ENCODE results near the gene RTCA. TPM values are rescaled to one million over a fixed set of nuclear protein-coding genes. Genes with fewer than 3 reads are reported as not detected.
"Not testable (repeated sequence)": the region's sequence is repeated elsewhere in the genome, so short reads cannot be mapped to it uniquely, and the experiment has no call there.

Gene RTCA
- polyA plus RNA-seq, 6 donors from 2014 or later, result 11.1 to 21.8 (median 16.0) TPM

DNA sequence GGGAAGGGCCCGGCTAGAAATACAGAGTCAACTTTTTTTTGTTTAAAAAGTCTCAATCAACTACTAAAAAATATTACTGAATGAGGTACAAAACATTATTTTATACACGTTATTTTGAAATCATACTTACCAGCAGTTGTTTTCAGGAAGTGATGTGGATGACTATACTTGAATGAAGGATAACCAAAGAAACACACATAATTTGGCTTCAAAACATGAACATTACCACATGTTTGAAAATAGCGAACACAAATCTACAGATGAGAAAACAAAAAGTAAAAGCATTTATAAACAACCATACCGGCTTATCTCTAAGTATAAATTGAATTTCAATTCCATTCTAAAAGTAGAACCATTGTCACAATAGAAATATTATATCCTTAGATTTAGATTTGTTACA, 25.4 kb upstream of the RTCA start:
- DNase-seq (no peak), ATAC-seq (ENCODE audit: low read depth in 2 of 2) (no peak)
- H3K27me3 Mint-ChIP-seq, result no peaks in the 10 kb centered on the region
- no peak overlapping the region for H3K27ac Mint-ChIP-seq
- H3K4me1 Mint-ChIP-seq, result peaks cover 9 to 15% (median 13%) of the 10 kb centered on the region in 3 donors
- no peaks in the 10 kb centered on the region for H3K9me3 Mint-ChIP-seq
- H3K36me3 Mint-ChIP-seq, result peaks cover 4 to 15% of the 10 kb centered on the region in 2 donors
- no peak overlapping the region for H3K4me3 Mint-ChIP-seq

DNA sequence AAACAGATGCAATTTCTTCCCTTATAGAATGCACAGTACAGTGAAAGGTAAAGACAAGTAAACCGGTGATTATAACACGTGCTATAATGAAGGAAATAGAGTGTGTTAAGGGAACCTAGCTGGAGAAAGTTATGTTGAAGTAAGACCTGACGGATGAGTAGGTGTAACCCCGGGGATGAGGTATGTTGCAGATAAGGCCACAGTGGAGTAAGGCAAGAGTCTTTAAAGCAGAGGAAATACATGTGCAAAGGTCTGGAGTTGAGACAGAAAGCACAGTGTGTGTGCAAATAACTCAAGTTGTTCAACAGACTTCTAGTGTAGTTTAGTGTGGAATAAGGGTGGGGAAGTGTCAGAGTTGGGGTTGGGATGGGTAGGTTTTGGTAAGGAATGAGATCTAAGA, 19.3 kb upstream of the RTCA start:
- peak overlapping the region in 3 of 6 donors; percentile 2 to 48 (median 4) for H3K27ac Mint-ChIP-seq

DNA sequence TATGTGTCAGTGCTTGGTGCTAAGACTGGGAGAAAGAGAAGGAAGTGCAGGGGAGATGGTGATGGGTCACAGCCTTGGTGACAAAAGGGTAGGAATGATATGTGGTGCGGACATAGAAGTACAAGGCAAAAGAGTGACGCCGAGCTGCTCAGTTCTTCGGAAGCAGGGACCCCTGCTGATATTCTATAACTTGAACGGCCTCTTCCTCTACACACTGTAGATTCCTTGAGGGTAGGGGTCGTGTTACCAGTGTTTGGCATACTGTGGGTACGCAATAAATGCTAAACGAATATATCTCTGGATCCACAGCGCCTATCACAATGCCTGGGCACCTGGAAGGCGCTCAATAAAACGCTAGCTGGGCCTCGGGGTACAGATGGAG, 16.9 kb upstream of the RTCA start:
- H3K36me3 Mint-ChIP-seq, result no peaks in the 10 kb centered on the region
- H3K9me3 Mint-ChIP-seq, result no peaks in the 10 kb centered on the region
- no peak overlapping the region for H3K27ac Mint-ChIP-seq
- H3K4me3 Mint-ChIP-seq, result no peak overlapping the region
- peak in 1 of 2 donors; percentile 2 for ATAC-seq (ENCODE audit: low read depth in 2 of 2)
- H3K4me1 Mint-ChIP-seq, result peaks cover 10 to 20% (median 11%) of the 10 kb centered on the region in 3 donors
- DNase-seq, result no peak
- H3K27me3 Mint-ChIP-seq, result no peaks in the 10 kb centered on the region

More for the DNA sequence above, 19.3 kb upstream of the RTCA start:
- Mint-ChIP-seq H3K27me3 (no peaks in the 10 kb centered on the region), H3K4me1 (peaks cover 15 to 26% (median 18%) of the 10 kb centered on the region in 3 donors), H3K36me3 (no peaks in the 10 kb centered on the region), H3K4me3 (peak overlapping the region in 1 of 8 donors; percentile 61), H3K9me3 (no peaks in the 10 kb centered on the region)
- DNase-seq, result no peak
- no peak for ATAC-seq (ENCODE audit: low read depth in 2 of 2)

DNA sequence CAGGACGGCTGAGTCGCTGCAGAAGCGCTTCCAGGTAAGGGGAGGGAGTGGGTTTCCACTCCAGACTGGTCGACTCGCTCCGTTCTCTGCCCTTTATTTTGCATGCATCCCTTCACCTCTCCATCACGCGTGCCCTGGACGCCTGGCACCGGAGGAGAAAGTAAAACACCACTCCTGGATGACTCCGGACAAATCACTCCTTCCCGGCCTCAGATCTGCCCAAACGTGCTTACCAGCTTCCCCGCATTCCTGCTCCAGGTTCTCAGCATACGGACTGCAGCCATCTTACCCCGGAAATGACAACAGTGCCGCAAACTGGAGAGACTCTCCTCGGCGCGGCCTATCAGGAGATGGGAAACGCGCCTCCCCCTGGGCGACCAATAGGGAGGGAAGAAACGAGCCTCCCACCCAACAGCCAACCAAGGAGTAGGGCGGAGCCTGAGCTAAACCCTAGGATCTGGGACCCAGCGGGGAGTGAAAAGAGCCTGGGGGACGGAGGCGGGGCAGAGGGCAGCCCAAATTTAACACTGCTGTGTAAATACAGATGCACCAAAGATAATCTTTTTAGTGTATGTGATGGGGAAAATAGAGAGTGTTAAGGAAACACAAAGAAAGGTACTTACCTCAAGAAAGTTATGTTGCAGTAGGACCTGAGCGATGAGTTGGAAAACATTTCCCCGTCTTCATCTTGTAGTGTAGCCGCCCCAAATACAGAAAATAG, 16.3 kb upstream of the RTCA start, which contains the start of gene DBT:
TSS of gene DBT (minus strand) at position 298 of the 721 bp plus-strand sequence. CDS start at position 284, 14 bp downstream.
- H3K4me1 Mint-ChIP-seq, result peaks cover 9 to 19% (median 11%) of the 10 kb centered on the region in 3 donors
- H3K27me3 Mint-ChIP-seq, result no peaks in the 10 kb centered on the region

DNA sequence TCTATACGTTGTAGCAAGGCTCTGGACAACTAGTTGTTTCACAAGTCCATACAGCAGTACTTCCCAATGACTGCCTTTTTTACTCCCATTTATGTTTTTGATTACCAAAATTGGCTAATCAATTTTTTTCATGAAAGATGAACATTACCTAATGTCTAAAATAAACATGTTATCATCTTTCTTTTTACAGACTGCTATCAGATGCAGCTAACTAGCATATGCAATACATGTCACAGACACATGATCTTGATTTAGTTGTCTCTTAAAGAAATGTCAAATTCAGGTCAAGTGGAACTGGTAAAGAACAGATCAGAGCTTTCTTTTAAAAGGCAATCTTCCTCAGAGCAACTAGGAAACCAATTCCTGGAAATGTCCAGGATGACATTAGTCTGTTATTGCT, 15.8 kb upstream of the RTCA start:
- H3K36me3 Mint-ChIP-seq, result no peaks in the 10 kb centered on the region
- ATAC-seq (ENCODE audit: low read depth in 2 of 2) (no peak), DNase-seq (no peak)
- no peaks in the 10 kb centered on the region for H3K27me3 Mint-ChIP-seq
- no peaks in the 10 kb centered on the region for H3K9me3 Mint-ChIP-seq
- H3K4me1 Mint-ChIP-seq, result peaks cover 9 to 17% (median 11%) of the 10 kb centered on the region in 3 donors
- H3K4me3 Mint-ChIP-seq, result peak overlapping the region in 1 of 8 donors; percentile 73
- peak overlapping the region in 1 of 6 donors; percentile 27 for H3K27ac Mint-ChIP-seq

More for the DNA sequence above, 16.3 kb upstream of the RTCA start, which contains the start of gene DBT:
- ATAC-seq (ENCODE audit: low read depth in 2 of 2) (peak; percentile 100), DNase-seq (peak; percentile 87)
- peak within 1 kb of the TSS in 1 of 8 donors; percentile 73 for H3K4me3 Mint-ChIP-seq
- H3K27ac Mint-ChIP-seq, result peak within 1 kb of the TSS in 2 of 6 donors; percentile 12 to 27
- H3K9me3 Mint-ChIP-seq, result no peaks in the 10 kb centered on the region
- H3K36me3 Mint-ChIP-seq, result no peaks in the 10 kb centered on the region

DNA sequence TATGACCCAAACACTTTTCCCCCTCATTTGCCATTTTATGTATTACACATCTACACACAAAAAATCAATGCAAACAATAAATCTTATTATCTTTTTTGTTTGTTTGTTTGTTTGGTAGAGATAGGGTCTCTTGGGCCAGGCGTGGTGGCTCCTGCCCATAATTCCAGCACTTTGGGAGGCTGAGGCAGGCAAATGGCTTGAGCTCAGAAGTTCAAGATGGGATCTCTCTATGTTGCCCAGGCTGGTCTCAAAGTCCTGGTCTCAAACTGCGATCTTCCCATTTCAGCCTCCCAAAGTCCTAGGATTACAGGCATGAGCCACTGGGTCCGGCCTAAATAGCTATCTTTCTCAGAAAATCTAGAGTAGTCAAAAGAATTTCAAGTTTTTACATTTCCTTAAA, 15.2 kb upstream of the RTCA start:
- no peak for ATAC-seq (ENCODE audit: low read depth in 2 of 2)
- peak overlapping the region in 1 of 8 donors; percentile 73 for H3K4me3 Mint-ChIP-seq
- H3K36me3 Mint-ChIP-seq, result no peaks in the 10 kb centered on the region
- H3K4me1 Mint-ChIP-seq, result peaks cover 9 to 17% (median 11%) of the 10 kb centered on the region in 3 donors
- DNase-seq, result no peak
- H3K9me3 Mint-ChIP-seq, result no peaks in the 10 kb centered on the region
- H3K27ac Mint-ChIP-seq, result peak overlapping the region in 1 of 6 donors; percentile 12
- peaks cover 0 to 3% (median 0%) of the 10 kb centered on the region in 3 donors for H3K27me3 Mint-ChIP-seq

DNA sequence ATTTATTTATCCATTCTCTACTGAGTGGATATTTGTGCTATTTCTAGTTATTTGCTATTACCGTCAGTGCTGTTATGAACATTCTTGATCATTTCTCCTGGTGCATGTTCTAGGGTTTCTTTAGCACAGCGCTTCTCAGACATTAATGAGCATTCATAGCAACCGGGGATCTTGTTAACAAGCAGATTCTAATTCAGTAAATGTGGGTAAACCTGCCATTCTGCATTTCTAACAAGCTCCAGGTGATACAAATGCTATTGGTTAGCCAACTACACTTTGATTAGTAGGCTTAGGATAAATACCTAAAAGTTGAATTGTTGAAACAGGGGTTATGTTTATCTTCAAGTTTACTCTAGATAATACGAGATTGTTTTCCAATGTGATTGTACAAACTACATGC, 13.1 kb upstream of the RTCA start:
- Mint-ChIP-seq H3K4me1 (peaks cover 0 to 9% (median 4%) of the 10 kb centered on the region in 3 donors), H3K27ac (no peak overlapping the region), H3K36me3 (no peaks in the 10 kb centered on the region), H3K27me3 (peaks cover 0 to 6% (median 0%) of the 10 kb centered on the region in 3 donors), H3K4me3 (peak overlapping the region in 1 of 8 donors; percentile 46), H3K9me3 (no peaks in the 10 kb centered on the region)
- ATAC-seq (ENCODE audit: low read depth in 2 of 2) (no peak), DNase-seq (no peak)

DNA sequence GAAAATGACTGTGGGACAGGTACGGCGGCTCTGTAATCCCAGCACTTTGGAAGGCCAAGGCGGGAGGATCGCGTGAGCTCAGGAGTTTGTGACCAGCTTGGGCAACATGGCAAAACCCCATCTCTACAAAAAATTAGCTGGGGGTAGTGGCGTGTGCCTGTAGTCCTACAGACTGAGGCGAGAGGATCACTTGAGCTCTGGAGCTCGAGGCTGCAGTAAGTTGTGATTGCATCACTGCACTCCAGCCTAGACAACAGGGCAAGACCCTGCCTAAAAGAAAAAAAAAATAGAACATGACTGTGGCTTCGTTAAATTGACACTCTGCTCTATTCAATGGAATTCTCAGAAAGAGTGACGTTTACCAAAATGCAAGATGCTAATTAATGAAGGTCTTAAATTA, 12.5 kb upstream of the RTCA start:
- no peak overlapping the region for H3K4me3 Mint-ChIP-seq
- H3K4me1 Mint-ChIP-seq, result peaks cover 0 to 9% (median 4%) of the 10 kb centered on the region in 3 donors
- no peaks in the 10 kb centered on the region for H3K9me3 Mint-ChIP-seq

DNA sequence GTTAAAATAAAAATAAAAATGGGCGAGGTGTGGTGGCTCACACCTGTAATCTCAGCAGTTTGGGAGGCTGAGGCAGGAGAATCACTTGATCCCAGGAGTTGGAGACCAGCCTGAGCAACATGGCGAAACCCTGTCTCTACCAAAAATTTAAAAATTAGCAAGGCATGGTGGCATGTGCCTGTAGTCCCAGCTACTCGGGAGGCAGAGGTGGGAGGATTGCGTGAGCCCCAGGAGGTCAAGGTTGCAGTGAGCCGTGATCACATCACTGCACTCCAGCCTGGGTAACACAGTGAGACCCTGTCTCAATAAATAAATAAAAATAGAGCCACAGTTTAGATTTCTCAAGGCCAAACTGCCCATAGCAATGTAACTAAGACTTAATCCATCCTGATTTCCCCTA, 9.7 kb upstream of the RTCA start:
- ATAC-seq (ENCODE audit: low read depth in 2 of 2); H3K36me3 Mint-ChIP-seq; H3K27me3 Mint-ChIP-seq; H3K4me1 Mint-ChIP-seq; DNase-seq; H3K4me3 Mint-ChIP-seq; H3K27ac Mint-ChIP-seq; H3K9me3 Mint-ChIP-seq: not testable (repeated sequence)

More for the DNA sequence above, 12.5 kb upstream of the RTCA start:
- ATAC-seq (ENCODE audit: low read depth in 2 of 2), result no peak
- Mint-ChIP-seq H3K36me3 (no peaks in the 10 kb centered on the region), H3K27ac (no peak overlapping the region), H3K27me3 (peaks cover 0 to 6% (median 0%) of the 10 kb centered on the region in 3 donors)
- DNase-seq, result no peak

DNA sequence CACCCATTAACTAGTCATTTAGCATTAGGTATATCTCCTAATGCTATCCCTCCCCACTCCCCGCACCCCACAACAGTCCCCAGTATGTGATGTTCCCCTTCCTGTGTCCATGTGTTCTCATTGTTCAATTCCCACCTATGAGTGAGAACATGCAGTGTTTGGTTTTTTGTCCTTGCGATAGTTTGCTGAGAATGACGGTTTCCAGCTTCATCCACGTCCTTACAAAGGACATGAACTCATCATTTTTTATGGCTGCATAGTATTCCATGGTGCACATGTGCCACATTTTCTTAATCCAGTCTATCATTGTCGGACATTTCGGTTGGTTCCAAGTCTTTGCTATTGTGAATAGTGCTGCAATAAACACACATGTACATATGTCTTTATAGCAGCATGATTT, 7.6 kb upstream of the RTCA start:
- H3K4me1 Mint-ChIP-seq; H3K9me3 Mint-ChIP-seq; H3K27ac Mint-ChIP-seq; DNase-seq; H3K4me3 Mint-ChIP-seq; H3K27me3 Mint-ChIP-seq; H3K36me3 Mint-ChIP-seq; ATAC-seq (ENCODE audit: low read depth in 2 of 2): not testable (repeated sequence)

DNA sequence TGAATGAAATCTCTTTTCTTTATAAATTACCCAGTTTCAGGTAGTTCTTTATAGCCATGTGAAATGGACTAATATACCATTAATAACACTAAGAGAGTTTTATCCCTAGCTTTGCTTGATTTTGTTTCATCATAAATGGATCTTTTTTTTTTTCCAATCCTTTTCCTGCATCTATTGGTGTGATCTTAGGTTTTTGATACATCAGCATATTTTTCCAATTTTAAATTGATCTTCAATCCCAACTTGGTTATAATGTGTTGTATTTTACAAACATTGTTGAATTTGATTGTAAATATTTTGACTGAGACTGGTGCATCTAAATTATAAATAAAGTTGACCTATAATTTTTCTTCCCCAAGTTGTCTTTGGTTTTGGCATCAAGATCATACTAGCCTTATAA, 4.3 kb upstream of the RTCA start:
- H3K27me3 Mint-ChIP-seq, result no peaks in the 10 kb centered on the region
- no peak overlapping the region for H3K4me3 Mint-ChIP-seq
- no peak for DNase-seq
- no peak overlapping the region for H3K27ac Mint-ChIP-seq
- H3K36me3 Mint-ChIP-seq, result peaks cover 0 to 11% of the 10 kb centered on the region in 2 donors
- H3K4me1 Mint-ChIP-seq, result peaks cover 10 to 21% (median 19%) of the 10 kb centered on the region in 3 donors
- H3K9me3 Mint-ChIP-seq, result peaks cover 0 to 5% (median 0%) of the 10 kb centered on the region in 7 donors
- ATAC-seq (ENCODE audit: low read depth in 2 of 2), result no peak

DNA sequence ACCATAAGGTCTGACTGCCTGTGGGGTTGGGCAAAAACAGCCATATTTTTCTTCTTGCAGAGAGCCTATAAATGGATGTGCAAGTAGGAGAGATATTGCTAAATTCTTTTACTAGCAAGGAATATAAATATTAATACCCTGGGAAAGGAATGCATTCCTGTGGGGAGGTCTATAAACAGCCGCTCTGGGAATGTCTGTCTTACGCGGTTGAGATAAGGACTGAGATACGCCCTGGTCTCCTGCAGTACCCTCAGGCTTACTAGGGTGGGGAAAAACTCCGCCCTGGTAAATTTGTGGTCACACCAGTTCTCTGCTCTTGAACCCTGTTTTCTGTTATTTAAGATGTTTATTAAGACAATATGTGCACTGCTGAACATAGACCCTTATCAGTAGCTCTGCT, 1.9 kb upstream of the RTCA start:
- not testable (repeated sequence) for H3K27ac Mint-ChIP-seq; H3K9me3 Mint-ChIP-seq; DNase-seq; H3K27me3 Mint-ChIP-seq; ATAC-seq (ENCODE audit: low read depth in 2 of 2)
- Mint-ChIP-seq H3K36me3 (peaks cover 0 to 11% of the 10 kb centered on the region in 2 donors), H3K4me1 (peaks cover 21 to 26% (median 24%) of the 10 kb centered on the region in 3 donors), H3K4me3 (peak overlapping the region in 1 of 8 donors; percentile 96)

DNA sequence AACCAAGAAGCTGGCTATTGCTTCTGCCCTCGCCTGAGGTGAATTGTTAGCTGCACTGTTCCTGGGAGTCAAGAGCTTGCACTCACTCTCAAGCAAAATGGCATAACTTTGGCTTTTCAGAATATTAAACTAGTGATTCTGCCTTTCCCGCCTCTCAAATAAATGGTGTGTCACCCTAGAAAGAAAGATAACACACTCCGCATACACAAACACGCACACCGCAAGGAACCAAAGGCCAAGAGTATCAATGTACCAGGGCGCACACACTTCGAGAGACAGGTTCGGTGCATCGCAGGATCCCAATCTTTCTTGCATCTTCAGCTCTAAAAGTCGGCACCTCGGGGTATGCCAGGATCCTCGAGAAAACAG, 470 bp upstream of the RTCA start:
- Mint-ChIP-seq H3K9me3 (peaks cover 0 to 5% (median 0%) of the 10 kb centered on the region in 7 donors), H3K36me3 (peaks cover 2 to 14% of the 10 kb centered on the region in 2 donors), H3K4me3 (peak overlapping the region; percentile 96 to 100 (median 99)), H3K27me3 (no peaks in the 10 kb centered on the region), H3K4me1 (peaks cover 26 to 34% (median 29%) of the 10 kb centered on the region in 3 donors), H3K27ac (peak overlapping the region; percentile 93 to 99 (median 96))
- peak; percentile 3 to 5 for ATAC-seq (ENCODE audit: low read depth in 2 of 2)
- no peak for DNase-seq

DNA sequence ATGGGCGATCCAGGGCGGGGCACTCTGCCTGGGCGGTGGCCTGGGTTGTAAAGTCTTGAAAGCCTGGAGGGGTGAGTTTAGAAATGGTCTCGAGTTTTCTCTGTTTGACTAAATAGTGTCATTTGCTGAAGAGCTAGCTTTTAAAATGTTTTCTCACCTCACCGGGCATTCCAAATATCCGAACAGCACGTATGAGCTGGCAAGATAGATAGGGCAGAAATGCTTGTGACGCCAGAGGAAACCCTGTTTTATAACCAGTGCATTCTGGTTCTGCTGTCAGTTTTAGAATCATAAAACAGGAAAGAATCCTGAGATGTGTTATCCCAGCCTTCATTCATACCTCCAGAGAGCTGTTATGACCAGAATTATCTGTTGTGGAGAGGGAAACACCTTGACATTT, 725 bp downstream of the RTCA start:
- peak overlapping the region in 5 of 6 donors; percentile 70 to 97 (median 94) for H3K27ac Mint-ChIP-seq
- DNase-seq, result peak; percentile 3
- no peaks in the 10 kb centered on the region for H3K27me3 Mint-ChIP-seq
- H3K4me1 Mint-ChIP-seq, result peaks cover 30 to 38% (median 32%) of the 10 kb centered on the region in 3 donors
- H3K36me3 Mint-ChIP-seq, result peaks cover 7 to 18% of the 10 kb centered on the region in 2 donors
- peaks cover 0 to 4% (median 0%) of the 10 kb centered on the region in 7 donors for H3K9me3 Mint-ChIP-seq
- no peak for ATAC-seq (ENCODE audit: low read depth in 2 of 2)
- H3K4me3 Mint-ChIP-seq, result peak overlapping the region; percentile 96 to 100 (median 99)

Data from naive B cell (primary cell).